ENCODE results near the gene SLC7A14. TPM values are rescaled to one million over a fixed set of nuclear protein-coding genes. Genes with fewer than 3 reads are reported as not detected.

SLC7A14 gene
- total and polyA plus RNA-seq, 2 donors (not counting 3 experiments of a cell fraction or from before 2014, with no cell fraction given) = 0.07 to 0.57 TPM

DNA sequence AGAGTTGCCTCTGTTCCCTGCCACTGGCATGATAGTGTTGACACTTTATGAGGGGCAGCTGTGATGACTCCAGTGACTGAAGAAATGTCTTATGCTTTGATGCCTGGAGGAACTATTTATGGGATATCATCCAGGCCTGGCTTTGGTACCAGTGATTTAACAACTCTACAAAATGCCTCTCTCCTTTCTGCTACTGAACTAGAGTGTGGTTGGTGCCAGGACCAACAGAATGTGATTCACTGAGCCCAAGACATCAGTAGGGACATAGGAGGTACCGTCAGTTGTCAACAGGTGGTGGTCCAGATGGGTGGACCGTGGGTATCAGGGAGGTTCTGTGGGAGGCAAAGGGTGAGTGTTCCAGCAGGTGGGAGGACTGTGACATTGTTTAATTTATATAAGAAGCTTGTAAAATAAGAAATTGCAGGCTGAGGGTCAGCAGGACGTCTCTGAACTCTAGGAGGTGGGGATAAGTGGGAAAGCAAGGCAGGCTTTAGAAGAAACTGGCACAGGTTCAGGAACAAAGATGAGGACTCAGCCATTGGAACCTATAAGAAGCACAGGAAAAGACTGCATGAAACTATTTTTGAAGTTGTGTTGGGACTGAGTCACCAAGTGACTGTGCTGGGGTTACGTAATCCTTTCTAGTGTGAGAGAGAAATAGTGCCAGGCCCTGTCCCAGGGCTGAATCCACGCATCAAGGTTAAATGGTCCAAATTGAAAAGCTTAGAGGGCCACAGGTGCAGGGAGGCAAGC lies 28.5 kb upstream of the SLC7A14 start:
- no peaks in the 10 kb centered on the region for H3K9me3 ChIP-seq (replicated peaks; ENCODE audit: control insufficient read depth, insufficient read depth, low read length)
- ChIA-PET CTCF (interaction anchor here (1.1 kb wide), 1 partner anchor 200 kb away, joined by 3 read pairs; no protein-coding TSS in a partner anchor), POLR2A (no interaction called here)
- H3K4me1 ChIP-seq (ENCODE audit: control insufficient read depth, extremely low read depth, insufficient read depth, low read length) = peaks cover 7% of the 10 kb centered on the region
- no peak overlapping the region for H2AFZ ChIP-seq (ENCODE audit: low read depth, low read length)
- TF ChIP-seq EZH2 (IDR thresholded peaks at IDR 0.05; ENCODE audit: borderline replicate concordance, low read depth, low read length, severe bottlenecking) (no peak), FOS (IDR thresholded peaks at IDR 0.05; ENCODE audit: borderline replicate concordance, insufficient read depth, low read length) (peak; percentile 92), POLR2AphosphoS5 (IDR thresholded peaks at IDR 0.05; ENCODE audit: insufficient read depth, low read depth, low read length) (peak; percentile 30), MAX (IDR thresholded peaks at IDR 0.05; ENCODE audit: insufficient read depth, insufficient read length) (no peak), JUN (IDR thresholded peaks at IDR 0.05; ENCODE audit: borderline replicate concordance, insufficient read depth, insufficient read length, low read depth) (peak; percentile 82)
- TF ChIP-seq, protein P1, sequence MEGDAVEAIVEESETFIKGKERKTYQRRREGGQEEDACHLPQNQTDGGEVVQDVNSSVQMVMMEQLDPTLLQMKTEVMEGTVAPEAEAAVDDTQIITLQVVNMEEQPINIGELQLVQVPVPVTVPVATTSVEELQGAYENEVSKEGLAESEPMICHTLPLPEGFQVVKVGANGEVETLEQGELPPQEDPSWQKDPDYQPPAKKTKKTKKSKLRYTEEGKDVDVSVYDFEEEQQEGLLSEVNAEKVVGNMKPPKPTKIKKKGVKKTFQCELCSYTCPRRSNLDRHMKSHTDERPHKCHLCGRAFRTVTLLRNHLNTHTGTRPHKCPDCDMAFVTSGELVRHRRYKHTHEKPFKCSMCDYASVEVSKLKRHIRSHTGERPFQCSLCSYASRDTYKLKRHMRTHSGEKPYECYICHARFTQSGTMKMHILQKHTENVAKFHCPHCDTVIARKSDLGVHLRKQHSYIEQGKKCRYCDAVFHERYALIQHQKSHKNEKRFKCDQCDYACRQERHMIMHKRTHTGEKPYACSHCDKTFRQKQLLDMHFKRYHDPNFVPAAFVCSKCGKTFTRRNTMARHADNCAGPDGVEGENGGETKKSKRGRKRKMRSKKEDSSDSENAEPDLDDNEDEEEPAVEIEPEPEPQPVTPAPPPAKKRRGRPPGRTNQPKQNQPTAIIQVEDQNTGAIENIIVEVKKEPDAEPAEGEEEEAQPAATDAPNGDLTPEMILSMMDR (IDR thresholded peaks at IDR 0.05; ENCODE audit: extremely low read depth in 1 of 2, insufficient read depth in 1 of 2, low read depth in 1 of 2, low read length in 2 of 2) = no peak
- intact Hi-C loops (cut with micrococcal nuclease) = loop anchor here (5.0 kb wide), 2 partner anchors 92 to 188 kb away; no protein-coding TSS in a partner anchor
- H3K79me2 ChIP-seq (ENCODE audit: control insufficient read depth, insufficient read depth, low read length) = no peaks in the 10 kb centered on the region
- H3K27ac ChIP-seq (ENCODE audit: insufficient read depth, low read depth, low read length) = no peak overlapping the region
- dilution Hi-C loops (cut with MboI; ENCODE audit: extremely low pct_ligation_motif_present, low sequenced_read_pairs) = no loop called here
- no peaks in the 10 kb centered on the region for H3K27me3 ChIP-seq (ENCODE audit: control insufficient read depth in 2 of 2, insufficient read depth in 2 of 2, low read length in 2 of 2)
- DNase-seq (ENCODE audit: low read depth, low spot score) = peak; percentile 83
- H3K9ac ChIP-seq (replicated peaks; ENCODE audit: extremely low read depth, insufficient read depth, low read length) = no peak overlapping the region
- H4K20me1 ChIP-seq (replicated peaks; ENCODE audit: control insufficient read depth, extremely low read depth, insufficient read depth, low read length) = no peaks in the 10 kb centered on the region
- no TSS peak for BruUV-seq (replicated peaks)
- no peaks in the 10 kb centered on the region for H3K36me3 ChIP-seq (ENCODE audit: control insufficient read depth in 2 of 2, extremely low read depth in 1 of 2, insufficient read depth in 2 of 2, low read length in 2 of 2)
- H3K9me1 ChIP-seq (replicated peaks; ENCODE audit: control insufficient read depth, extremely low read depth, insufficient read depth, low read length) = no peaks in the 10 kb centered on the region
- no peak overlapping the region for H3K4me2 ChIP-seq (ENCODE audit: insufficient read depth, low read length)
- peak; percentile 95 for FAIRE-seq
- no peak overlapping the region for H3K4me3 ChIP-seq (replicated peaks in 1 of 3; ENCODE audit: insufficient read depth in 1 of 3, low read depth in 1 of 3, low read length in 3 of 3)
